Heart left ventricle (tissue), 16 donors: ENCODE measurements around the gene RAPGEF5. TPM values are rescaled to one million over a fixed set of nuclear protein-coding genes. Genes with fewer than 3 reads are reported as not detected.

Source experiments
- ATAC-seq, 4 donors: fragments of 200-7000 bp; cut with Tn5 transposase; one replicate each; pipeline ENCODE4 v1.9.1; 2020 to 2022; ENCODE audit warnings: moderate library complexity in 4 of 4, mild to moderate bottlenecking in 3 of 4, moderate number of reproducible peaks in 1 of 4
- DNase-seq, 5 donors: peaks; one replicate each; pipeline ENCODE4 v3.0.0-alpha.2; 2020
- H3K27ac ChIP-seq, 12 donors: fragments of 200-600 bp; sonication (generic) in 4 of 12; one replicate each; pipeline versions ENCODE4 v1.5.0 to v1.8.0; 2016 to 2022; ENCODE audit warnings: mild to moderate bottlenecking in 2 of 12
- H3K27me3 ChIP-seq, 9 donors: fragments of 200-600 bp; sonication (generic) in 2 of 9; one replicate each; pipeline versions ENCODE4 v1.5.1 to v1.8.0; 2016 to 2022; ENCODE audit warnings: mild to moderate bottlenecking in 3 of 9
- H3K36me3 ChIP-seq, 9 donors: fragments of 200-600 bp; sonication (generic) in 2 of 9; one replicate each; pipeline versions ENCODE4 v1.5.0 to v1.8.0; 2018 to 2022; ENCODE audit warnings: mild to moderate bottlenecking in 2 of 9
- H3K4me1 ChIP-seq, 12 donors: fragments of 200-600 bp; sonication (generic) in 4 of 12; one replicate each; pipeline versions ENCODE4 v1.5.0 to v1.8.0; 2016 to 2022; ENCODE audit warnings: mild to moderate bottlenecking in 3 of 12
- H3K4me3 ChIP-seq, 12 donors: fragments of 200-600 bp; sonication (generic) in 4 of 12; one replicate each; pipeline versions ENCODE4 v1.5.0 to v1.8.0; 2017 to 2022; ENCODE audit warnings: mild to moderate bottlenecking in 9 of 12, moderate library complexity in 4 of 12
- H3K9me3 ChIP-seq, 12 donors: fragments of 200-600 bp; sonication (generic) in 4 of 12; one replicate each; pipeline versions ENCODE4 v1.5.0 to v1.8.0; 2016 to 2022; ENCODE audit warnings: mild to moderate bottlenecking in 1 of 12
- CTCF ChIP-seq, 12 donors: fragments of 200-600 bp; sonication (generic) in 4 of 12; IDR thresholded peaks; one replicate each; pipeline versions ENCODE4 v1.5.0 to v1.8.0; 2018 to 2022; ENCODE audit warnings: antibody characterized with exemption in 12 of 12, mild to moderate bottlenecking in 5 of 12
- POLR2A ChIP-seq, 2 donors: fragments of 450-650 bp; IDR thresholded peaks; one replicate each; pipeline ENCODE4 v1.6.1; 2017; ENCODE audit warnings: antibody characterized with exemption in 2 of 2, mild to moderate bottlenecking in 2 of 2, moderate library complexity in 2 of 2
- WGBS, 4 donors: extraction: QIAGEN DNeasy Blood & Tissue Kit in 2 of 4; methylation state at CpG; one replicate each; pipeline versions ENCODE4 v1.1.5 to v1.1.7; 2013 to 2018; 5-methylcytosine and 5-hydroxymethylcytosine counted together
- intact Hi-C, 10 donors: fragments of 100-400 bp; cut with DNase I; formaldehyde crosslinking; loops; one replicate each; pipeline versions ENCODE4 v1.11.1 to v1.14.2; 2022
- polyA plus RNA-seq, 2 donors: library from polyadenylated mRNA; stranded (reverse); fragments of 200-250 nt; gene quantifications; one replicate each; pipeline ENCODE4 v1.2.3, GENCODE V29; 2013
- total RNA-seq, 9 donors: library from RNA; depleted of rRNA in 2 of 9; stranded (reverse); fragments of >200 nt in 2 of 9; fragmentation: NEBNext Ultra II Directional in 3 of 9; extraction: Animal tissue kit (Norgen Biotek cat#: 25700) in 3 of 9; gene quantifications; one replicate each; pipeline versions ENCODE4 v1.1.0 to v1.2.4, GENCODE V29; 2016 to 2023
- donor health status: ischemic (EF 13 %, LVEDD 7.1; RV severe dilation, severe dysfunction).
- donor health status: healthy with polysubstance abuse.
- donor health status: DM: no; HTN: yes; CAD: no.
- donor health status: DM: no; HTN: no; CAD: no.
- donor health status: ischemic (EF 25% LVEDD 6.9; RV normal size, moderate dysfunction).
- donor health status: ischemic (EF 25% LVEDD 5.7; RV mildly dilated, moderate dysfunction).
- donor health status: healthy.
- donor health status: DM: yes; HTN: yes; CAD: no.
- donor health status: ischemic (EF 35%, LVEDD 5.7; RV mildly dilated, moderate dysfunction).
- donor health status: nonischemic (EF 11% LVEDD 7.7; RV severe dilation, severe dysfunction).
- donor health status: DM: yes; HTN: yes; CAD: no.
- donor health status: PGD.
- donor health status: ischemic (EF 29% LVEDD 5.4; RV normal size, mild dysfunction).
- donor health status: nonischemic (EF 23%, LVEDD 6.1; RV moderate dilation, normal function).

The RAPGEF5 gene
- total and polyA plus RNA-seq, 11 donors = 3.9 to 37.9 (median 15.3) TPM

GRCh38 chr7:22320416-22320815 lies 36.5 kb downstream of the RAPGEF5 start:
- peaks cover 0 to 6% (median 0%) of the 10 kb centered on the region in 12 donors for H3K4me1 ChIP-seq
- no peaks in the 10 kb centered on the region for H3K36me3 ChIP-seq
- WGBS, 4 donors = 50 to 70% (median 60%) methylated on average over 2 of the region's 2 CpGs
- DNase-seq (no peak), ATAC-seq (no peak)
- no peak overlapping the region for H3K4me3 ChIP-seq
- no peak overlapping the region for H3K27ac ChIP-seq
- no peaks in the 10 kb centered on the region for H3K9me3 ChIP-seq
- intact Hi-C loops = no loop called here
- no peaks in the 10 kb centered on the region for H3K27me3 ChIP-seq
- TF ChIP-seq CTCF (IDR thresholded peaks at IDR 0.05) = no peak
- TF ChIP-seq POLR2A (IDR thresholded peaks at IDR 0.05) = no peak

- ATAC-seq = no peak
- Histone ChIP-seq H3K27me3 (no peaks in the 10 kb centered on the region), H3K9me3 (no peaks in the 10 kb centered on the region), H3K27ac (no peak overlapping the region), H3K4me1 (peaks cover 0 to 6% (median 0%) of the 10 kb centered on the region in 12 donors), H3K36me3 (no peaks in the 10 kb centered on the region), H3K4me3 (no peak overlapping the region)
- intact Hi-C loops = no loop called here
- no peak for DNase-seq
- WGBS, 4 donors = 49 to 66% (median 60%) methylated on average over 7 of the region's 7 CpGs
- TF ChIP-seq CTCF (IDR thresholded peaks at IDR 0.05) = no peak
Measured at GRCh38 chr7:22319424-22320403, 37.2 kb downstream of the RAPGEF5 start.

GRCh38 chr7:22318376-22318775 lies 38.6 kb downstream of the RAPGEF5 start:
- DNase-seq = no peak
- TF ChIP-seq CTCF (IDR thresholded peaks at IDR 0.05) (no peak), POLR2A (IDR thresholded peaks at IDR 0.05) (no peak)
- 87 to 93% (median 90%) methylated on average over 4 of the region's 4 CpGs for WGBS, 4 donors
- Histone ChIP-seq H3K4me1 (peaks cover 0 to 6% (median 0%) of the 10 kb centered on the region in 12 donors), H3K27me3 (no peaks in the 10 kb centered on the region), H3K36me3 (no peaks in the 10 kb centered on the region), H3K9me3 (no peaks in the 10 kb centered on the region), H3K27ac (no peak overlapping the region), H3K4me3 (no peak overlapping the region)
- ATAC-seq = no peak
- intact Hi-C loops = no loop called here

- Histone ChIP-seq H3K9me3 (no peaks in the 10 kb centered on the region), H3K4me3 (no peak overlapping the region), H3K4me1 (peaks cover 0 to 6% (median 0%) of the 10 kb centered on the region in 12 donors), H3K36me3 (no peaks in the 10 kb centered on the region), H3K27ac (no peak overlapping the region), H3K27me3 (no peaks in the 10 kb centered on the region)
- intact Hi-C loops = no loop called here
- TF ChIP-seq POLR2A (IDR thresholded peaks at IDR 0.05) (no peak), CTCF (IDR thresholded peaks at IDR 0.05) (no peak)
- ATAC-seq (no peak), DNase-seq (no peak)
- WGBS, 4 donors = 93 to 97% (median 95%) methylated on average over 4 of the region's 4 CpGs
Measured at GRCh38 chr7:22317632-22318031, 39.3 kb downstream of the RAPGEF5 start.
